ENCODE measurements around the gene OPRPN.

The OPRPN gene

GRCh38 chr4:70397580-70397979 is at the start of gene OPRPN:
Gene OPRPN (plus strand): TSS chr4:70397940. CDS start chr4:70399286, 1,346 bp downstream.
- no peak for DNase-seq

GRCh38 chr4:70356185-70356584 is 41.6 kb upstream of the OPRPN start:
- DNase-seq = no peak

GRCh38 chr4:70359115-70359661 is 38.6 kb upstream of the OPRPN start:
- DNase-seq = no peak

- no peak for DNase-seq
Observed at GRCh38 chr4:70360460-70360859, 37.3 kb upstream of the OPRPN start, which contains the start of gene SMR3A. Gene SMR3A (plus strand): TSS chr4:70360760. CDS start chr4:70362116, 1,356 bp downstream.

GRCh38 chr4:70364002-70364401 is 33.7 kb upstream of the OPRPN start:
- no peak for DNase-seq

- no peak for DNase-seq
Observed at GRCh38 chr4:70365479-70365878, 32.3 kb upstream of the OPRPN start.

- no peak for DNase-seq
Observed at GRCh38 chr4:70367813-70368212, 29.9 kb upstream of the OPRPN start.

- no peak for DNase-seq
Observed at GRCh38 chr4:70371987-70372386, 25.8 kb upstream of the OPRPN start.

- DNase-seq = no peak
Observed at GRCh38 chr4:70372760-70373159, 25.0 kb upstream of the OPRPN start.

- DNase-seq = no peak
Observed at GRCh38 chr4:70380578-70380977, 17.2 kb upstream of the OPRPN start.

GRCh38 chr4:70382691-70383181 is 15.0 kb upstream of the OPRPN start, which contains the start of gene SMR3B:
Gene SMR3B (plus strand): TSS chr4:70383131. CDS start chr4:70384511, 1,380 bp downstream.
- no peak for DNase-seq

GRCh38 chr4:70392057-70392776 is 5.5 kb upstream of the OPRPN start:
- DNase-seq = no peak

GRCh38 chr4:70399319-70399718 is 1.6 kb downstream of the OPRPN start:
- no peak for DNase-seq

- no peak for DNase-seq
Observed at GRCh38 chr4:70402762-70403161, 5.0 kb downstream of the OPRPN start.

GRCh38 chr4:70405765-70406164 is 8.0 kb downstream of the OPRPN start:
- no peak for DNase-seq

- DNase-seq = no peak
Observed at GRCh38 chr4:70425306-70425705, 27.6 kb downstream of the OPRPN start.

- no peak for DNase-seq
Observed at GRCh38 chr4:70426789-70427188, 29.0 kb downstream of the OPRPN start.

- DNase-seq = no peak
Observed at GRCh38 chr4:70437197-70437596, 39.5 kb downstream of the OPRPN start.

- no peak for DNase-seq
Observed at GRCh38 chr4:70442474-70442873, 44.7 kb downstream of the OPRPN start.

- DNase-seq = no peak
Observed at GRCh38 chr4:70443329-70443728, 45.6 kb downstream of the OPRPN start.

- no peak for DNase-seq
Observed at GRCh38 chr4:70449220-70449619, 51.5 kb downstream of the OPRPN start.

GRCh38 chr4:70452946-70453345 is 55.2 kb downstream of the OPRPN start:
- DNase-seq = no peak

Measured in CD4-positive, alpha-beta T cell treated with Interleukin-6 for 4 hours (primary cell).